Endothelial cell of umbilical vein (primary cell): ENCODE measurements around the gene ZBTB7C.

Source experiments
- EZH2 ChIP-seq: IDR thresholded peaks from 2 replicates; pipeline ENCODE4 v1.6.1; 2012; ENCODE audit warnings: borderline replicate concordance, low read depth, mild to moderate bottlenecking, moderate library complexity, low read length, inconsistent platforms; ENCODE audit not compliant: severe bottlenecking
- POLR2A ChIP-seq: IDR thresholded peaks from 2 replicates; pipeline ENCODE4 v1.6.1; 2012; ENCODE audit warnings: low read depth, mild to moderate bottlenecking, control low read depth, low read length
- POLR2AphosphoS5 ChIP-seq: IDR thresholded peaks from 2 replicates; pipeline ENCODE4 v1.6.1; 2012; ENCODE audit warnings: low read depth, mild to moderate bottlenecking, control low read depth, low read length, moderate library complexity; ENCODE audit not compliant: insufficient read depth
- TF ChIP-seq, protein P1 (sequence below), 2 donors: IDR thresholded peaks; 1 replicate in 1 of 2; 2 replicates in 1 of 2; pipeline ENCODE4 v1.5.1; 2011; ENCODE audit warnings: low read length in 2 of 2, mild to moderate bottlenecking in 2 of 2, moderate library complexity in 2 of 2, control low read depth in 1 of 2, inconsistent platforms in 1 of 2, low read depth in 1 of 2; ENCODE audit not compliant: insufficient read depth in 1 of 2; ENCODE audit errors: extremely low read depth in 1 of 2
- TF ChIP-seq, protein P2 (sequence below): IDR thresholded peaks from 2 replicates; pipeline ENCODE4 v1.6.1; 2011; ENCODE audit not compliant: insufficient read depth, insufficient read length

DNA sequence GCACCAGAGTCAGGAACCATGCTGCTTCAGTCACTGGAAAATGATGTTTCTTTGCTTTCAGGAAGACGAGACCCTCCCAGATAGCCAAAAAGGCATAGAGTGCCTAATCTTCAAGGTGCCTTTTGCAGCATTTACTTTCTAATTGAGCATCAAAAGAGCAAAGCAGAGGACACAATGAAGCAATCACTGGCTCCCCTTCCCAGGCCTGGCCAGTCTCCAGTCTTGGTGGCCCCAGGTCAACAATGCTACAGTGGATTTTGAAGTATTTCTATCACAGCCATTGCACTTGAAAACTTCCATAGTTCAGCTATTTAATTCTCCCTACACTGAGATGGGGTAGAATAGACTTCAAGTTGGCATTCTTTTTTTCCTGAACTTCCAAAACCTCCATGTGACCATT is 15.4 kb downstream of the ZBTB7C start:
- TF ChIP-seq, protein P1, sequence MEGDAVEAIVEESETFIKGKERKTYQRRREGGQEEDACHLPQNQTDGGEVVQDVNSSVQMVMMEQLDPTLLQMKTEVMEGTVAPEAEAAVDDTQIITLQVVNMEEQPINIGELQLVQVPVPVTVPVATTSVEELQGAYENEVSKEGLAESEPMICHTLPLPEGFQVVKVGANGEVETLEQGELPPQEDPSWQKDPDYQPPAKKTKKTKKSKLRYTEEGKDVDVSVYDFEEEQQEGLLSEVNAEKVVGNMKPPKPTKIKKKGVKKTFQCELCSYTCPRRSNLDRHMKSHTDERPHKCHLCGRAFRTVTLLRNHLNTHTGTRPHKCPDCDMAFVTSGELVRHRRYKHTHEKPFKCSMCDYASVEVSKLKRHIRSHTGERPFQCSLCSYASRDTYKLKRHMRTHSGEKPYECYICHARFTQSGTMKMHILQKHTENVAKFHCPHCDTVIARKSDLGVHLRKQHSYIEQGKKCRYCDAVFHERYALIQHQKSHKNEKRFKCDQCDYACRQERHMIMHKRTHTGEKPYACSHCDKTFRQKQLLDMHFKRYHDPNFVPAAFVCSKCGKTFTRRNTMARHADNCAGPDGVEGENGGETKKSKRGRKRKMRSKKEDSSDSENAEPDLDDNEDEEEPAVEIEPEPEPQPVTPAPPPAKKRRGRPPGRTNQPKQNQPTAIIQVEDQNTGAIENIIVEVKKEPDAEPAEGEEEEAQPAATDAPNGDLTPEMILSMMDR (IDR thresholded peaks at IDR 0.05; ENCODE audit: extremely low read depth in 1 of 2, insufficient read depth in 1 of 2, low read depth in 1 of 2, low read length in 2 of 2) = no peak
- TF ChIP-seq EZH2 (no peak), POLR2AphosphoS5 (no peak), POLR2A (no peak)
- TF ChIP-seq, protein P2, sequence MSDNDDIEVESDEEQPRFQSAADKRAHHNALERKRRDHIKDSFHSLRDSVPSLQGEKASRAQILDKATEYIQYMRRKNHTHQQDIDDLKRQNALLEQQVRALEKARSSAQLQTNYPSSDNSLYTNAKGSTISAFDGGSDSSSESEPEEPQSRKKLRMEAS = no peak
